Endothelial cell of umbilical vein (primary cell): ENCODE measurements around the gene RAC3. TPM values are rescaled to one million over a fixed set of nuclear protein-coding genes. Genes with fewer than 3 reads are reported as not detected.
A peak's percentile ranks its signal among the peaks of the same experiment; 100 is the strongest.

Source experiments
- BruUV-seq: library from RNA; stranded (reverse); fragments of 400-500 nt; replicated peaks from 2 replicates; lab custom pipeline; 2021; lab: Mats Ljungman, UMichigan
- CTCF ChIA-PET: fragments of 300-600, 350-600 bp; sonication (Branson Sonifier 250); formaldehyde crosslinking; loops from one replicate; lab custom pipeline; 2021; ENCODE audit warnings: antibody characterized with exemption, inconsistent platforms; lab: Charles Lee
- POLR2A ChIA-PET: fragments of 300-600, 350-600 bp; sonication (Branson Sonifier 250); formaldehyde crosslinking; loops from one replicate; lab custom pipeline; 2021; ENCODE audit warnings: antibody characterized with exemption, inconsistent platforms; lab: Charles Lee
- DNase-seq: peaks from one replicate; pipeline ENCODE4 v3.0.0-alpha.2; 2011; ENCODE audit warnings: low read depth, low spot score
- FAIRE-seq: peaks from 2 replicates; lab custom pipeline; 2011; peaks lifted over from hg19 to GRCh38; lab: Jason Lieb, UNC
- H2AFZ ChIP-seq: 2 replicates; pipeline ENCODE4 v1.6.0; 2012; ENCODE audit warnings: low read depth, low read length, control low read depth, inconsistent platforms
- H3K27ac ChIP-seq: 2 replicates; pipeline ENCODE4 v1.5.1; 2011; ENCODE audit warnings: low read depth, mild to moderate bottlenecking, control low read depth, low read length, moderate library complexity; ENCODE audit not compliant: insufficient read depth
- H3K27me3 ChIP-seq, 2 experiments: 2 replicates each; pipeline versions ENCODE4 v1.6.0 to v1.6.1; 2011; ENCODE audit warnings: low read length in 2 of 2, mixed read lengths in 1 of 2; ENCODE audit not compliant: control insufficient read depth in 2 of 2, insufficient read depth in 2 of 2
- H3K36me3 ChIP-seq, 2 experiments: 2 replicates in 1 of 2; 3 replicates in 1 of 2; pipeline ENCODE4 v1.5.1; 2011; ENCODE audit warnings: low read length in 2 of 2, mild to moderate bottlenecking in 1 of 2, moderate library complexity in 1 of 2; ENCODE audit not compliant: control insufficient read depth in 2 of 2, insufficient read depth in 2 of 2; ENCODE audit errors: extremely low read depth in 1 of 2
- H3K4me1 ChIP-seq: 3 replicates; pipeline ENCODE4 v1.5.1; 2011; ENCODE audit warnings: mild to moderate bottlenecking, low read length; ENCODE audit not compliant: control insufficient read depth, insufficient read depth; ENCODE audit errors: extremely low read depth
- H3K4me2 ChIP-seq: 2 replicates; pipeline ENCODE4 v1.6.1; 2011; ENCODE audit warnings: low read length, control low read depth, mixed read lengths; ENCODE audit not compliant: insufficient read depth
- H3K4me3 ChIP-seq, 3 experiments: fragments of 200-600 bp in 1 of 3; sonication (generic), shearing (Covaris generic) in 1 of 3; replicated peaks in 1 of 3; 2 replicates each; pipeline ENCODE4 v1.5.1; 2011 to 2016; ENCODE audit warnings: control low read depth in 3 of 3, low read length in 3 of 3, mild to moderate bottlenecking in 2 of 3, inconsistent platforms in 1 of 3, low read depth in 1 of 3, moderate library complexity in 1 of 3; ENCODE audit not compliant: insufficient read depth in 1 of 3
- H3K79me2 ChIP-seq: 2 replicates; pipeline ENCODE4 v1.6.0; 2012; ENCODE audit warnings: low read length, inconsistent platforms; ENCODE audit not compliant: control insufficient read depth, insufficient read depth
- H3K9ac ChIP-seq: replicated peaks from 2 replicates; pipeline ENCODE3; 2011; ENCODE audit warnings: low read length, control low read depth; ENCODE audit not compliant: insufficient read depth; ENCODE audit errors: extremely low read depth
- H3K9me1 ChIP-seq: replicated peaks from 3 replicates; pipeline ENCODE4 v1.6.0; 2011; ENCODE audit warnings: mild to moderate bottlenecking, low read length; ENCODE audit not compliant: control insufficient read depth, insufficient read depth; ENCODE audit errors: extremely low read depth
- H3K9me3 ChIP-seq: replicated peaks from 2 replicates; pipeline ENCODE4 v1.5.1; 2012; ENCODE audit warnings: low read length, inconsistent platforms; ENCODE audit not compliant: control insufficient read depth, insufficient read depth
- H4K20me1 ChIP-seq: replicated peaks from 2 replicates; pipeline ENCODE3; 2011; ENCODE audit warnings: mild to moderate bottlenecking, low read length; ENCODE audit not compliant: control insufficient read depth, insufficient read depth; ENCODE audit errors: extremely low read depth
- CTCF ChIP-seq, 2 donors: IDR thresholded peaks; 1 replicate in 1 of 2; 2 replicates in 1 of 2; pipeline ENCODE4 v1.5.1; 2011; ENCODE audit warnings: low read length in 2 of 2, mild to moderate bottlenecking in 2 of 2, moderate library complexity in 2 of 2, control low read depth in 1 of 2, inconsistent platforms in 1 of 2, low read depth in 1 of 2; ENCODE audit not compliant: insufficient read depth in 1 of 2; ENCODE audit errors: extremely low read depth in 1 of 2
- EZH2 ChIP-seq: IDR thresholded peaks from 2 replicates; pipeline ENCODE4 v1.6.1; 2012; ENCODE audit warnings: borderline replicate concordance, low read depth, mild to moderate bottlenecking, moderate library complexity, low read length, inconsistent platforms; ENCODE audit not compliant: severe bottlenecking
- FOS ChIP-seq: IDR thresholded peaks from 2 replicates; pipeline ENCODE4 v1.6.1; 2011; ENCODE audit warnings: mild to moderate bottlenecking, low read length, moderate library complexity, borderline replicate concordance; ENCODE audit not compliant: insufficient read depth
- GATA2 ChIP-seq: IDR thresholded peaks from 2 replicates; pipeline ENCODE4 v1.7.0; 2011; ENCODE audit warnings: low read depth, mild to moderate bottlenecking, moderate library complexity, mixed read lengths, low read length; ENCODE audit not compliant: insufficient read length, insufficient read depth
- JUN ChIP-seq: IDR thresholded peaks from 2 replicates; pipeline ENCODE4 v1.6.1; 2011; ENCODE audit warnings: borderline replicate concordance, low read depth; ENCODE audit not compliant: insufficient read length, insufficient read depth
- MYC ChIP-seq: IDR thresholded peaks from one replicate; pipeline ENCODE4 v1.6.1; 2011; ENCODE audit warnings: mild to moderate bottlenecking, low read depth, low read length
- POLR2A ChIP-seq: IDR thresholded peaks from 2 replicates; pipeline ENCODE4 v1.6.1; 2012; ENCODE audit warnings: low read depth, mild to moderate bottlenecking, control low read depth, low read length
- POLR2AphosphoS5 ChIP-seq: IDR thresholded peaks from 2 replicates; pipeline ENCODE4 v1.6.1; 2012; ENCODE audit warnings: low read depth, mild to moderate bottlenecking, control low read depth, low read length, moderate library complexity; ENCODE audit not compliant: insufficient read depth
- dilution Hi-C: fragments of 300-500 bp; cut with MboI; formaldehyde crosslinking; loops from one replicate; pipeline ENCODE4 v1.15.0; 2019; ENCODE audit warnings: low sequenced_read_pairs; ENCODE audit not compliant: extremely low pct_ligation_motif_present
- intact Hi-C: fragments of 100-400 bp; cut with micrococcal nuclease; formaldehyde crosslinking; loops from one replicate; pipeline ENCODE4 v1.10.0; 2022
- polyA plus RNA-seq, 4 experiments: library from polyadenylated mRNA; depleted of rRNA in 3 of 4; stranded (reverse) in 3 of 4; unstranded in 1 of 4; fragments of >200 nt; gene quantifications; 2 replicates each; pipeline versions ENCODE4 v1.2.1 to v1.2.3, GENCODE V29; 2011 to 2012; ENCODE audit warnings: missing spikeins in 1 of 4
- total RNA-seq: library from RNA; stranded (reverse); gene quantifications from 2 replicates; pipeline ENCODE4 v1.2.3, GENCODE V29; 2021
- TF ChIP-seq, protein P1 (sequence below): IDR thresholded peaks from 2 replicates; pipeline ENCODE4 v1.6.1; 2011; ENCODE audit not compliant: insufficient read depth, insufficient read length

Gene RAC3
- total and polyA plus RNA-seq, 2 donors (not counting 3 experiments of a cell fraction or from before 2014, with no cell fraction given): 34.1 to 56.0 TPM

GRCh38 chr17:82023447-82024241 lies 7.8 kb upstream of the RAC3 start:
- DNase-seq: no peak
- BruUV-seq: TSS peak; percentile 59
- POLR2A ChIA-PET: interaction anchor here (0.5 to 0.7 kb wide), 2 partner anchors 21 to 206 kb away, joined by 7 read pairs; no protein-coding TSS in a partner anchor

More at GRCh38 chr17:82023447-82024241, 7.8 kb upstream of the RAC3 start:
- no peak overlapping the region for H3K27ac ChIP-seq
- peaks cover 5% of the 10 kb centered on the region for H3K79me2 ChIP-seq
- no peaks in the 10 kb centered on the region for H3K36me3 ChIP-seq
- dilution Hi-C loops: no loop called here
- H3K27me3 ChIP-seq: no peaks in the 10 kb centered on the region
- no peaks in the 10 kb centered on the region for H4K20me1 ChIP-seq
- H3K4me2 ChIP-seq: peak overlapping the region; percentile 52
- H3K4me1 ChIP-seq: peaks cover 12% of the 10 kb centered on the region
- H3K9me3 ChIP-seq: no peaks in the 10 kb centered on the region
- H3K4me3 ChIP-seq: peak overlapping the region; percentile 41 to 68 (median 43)
- peak overlapping the region; percentile 36 for H3K9ac ChIP-seq
- intact Hi-C loops: loop anchor here (1.0 to 10.0 kb wide), 6 partner anchors 14 to 191 kb away; partner anchors contain the start of genes ASPSCR1, CCDC57, DCXR and FASN
- H2AFZ ChIP-seq: peak overlapping the region; percentile 58
- H3K9me1 ChIP-seq: no peaks in the 10 kb centered on the region
- CTCF ChIA-PET: interaction anchor here (1.1 to 9.1 kb wide), 7 partner anchors 7 to 154 kb away, joined by 3 to 345 read pairs (median 14); partner anchors contain the start of genes ARHGDIA, DCXR, NOTUM and RAC3
- FAIRE-seq: no peak
- TF ChIP-seq CTCF (IDR thresholded peaks at IDR 0.05; ENCODE audit: extremely low read depth in 1 of 2, insufficient read depth in 1 of 2, low read depth in 1 of 2, low read length in 2 of 2): no peak
- TF ChIP-seq GATA2: no peak
- TF ChIP-seq JUN: no peak
- TF ChIP-seq, protein P1, sequence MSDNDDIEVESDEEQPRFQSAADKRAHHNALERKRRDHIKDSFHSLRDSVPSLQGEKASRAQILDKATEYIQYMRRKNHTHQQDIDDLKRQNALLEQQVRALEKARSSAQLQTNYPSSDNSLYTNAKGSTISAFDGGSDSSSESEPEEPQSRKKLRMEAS: no peak
- TF ChIP-seq EZH2: no peak
- no peak for TF ChIP-seq POLR2A
- TF ChIP-seq POLR2AphosphoS5: no peak
- no peak for TF ChIP-seq FOS
- no peak for TF ChIP-seq MYC
